ENCODE data around the gene FRMD7. TPM values are rescaled to one million over a fixed set of nuclear protein-coding genes. Genes with fewer than 3 reads are reported as not detected.

The FRMD7 gene
- total RNA-seq, 6 donors from 2014 or later = not detected

DNA sequence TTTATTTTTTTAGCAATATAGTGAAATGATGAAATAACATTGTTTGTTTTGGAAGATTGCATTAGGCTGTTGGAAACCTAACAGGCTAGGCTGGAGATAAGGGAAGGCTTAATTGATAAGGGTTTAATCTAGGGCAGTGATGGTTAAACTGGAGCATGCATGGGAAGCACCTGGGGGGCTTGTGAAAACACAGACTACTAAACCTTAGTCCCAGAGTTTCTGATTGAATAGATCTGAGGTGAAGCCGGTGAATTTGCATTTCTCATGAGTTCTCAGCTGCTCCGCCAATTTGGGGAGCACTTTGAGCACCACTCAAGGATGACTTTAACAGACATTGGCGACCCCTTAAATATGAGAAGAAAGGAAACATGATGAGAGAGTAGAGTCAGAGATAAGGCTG lies 93.2 kb downstream of the FRMD7 start:
- H3K36me3 ChIP-seq = no peaks in the 10 kb centered on the region
- WGBS, 2 donors = 84 to 97% methylated on average over 3 of the region's 3 CpGs
- TF ChIP-seq POLR2AphosphoS5 (IDR thresholded peaks at IDR 0.05) (no peak), POLR2A (IDR thresholded peaks at IDR 0.05) (no peak), EP300 (IDR thresholded peaks at IDR 0.05) (no peak)
- TF ChIP-seq, protein P1, sequence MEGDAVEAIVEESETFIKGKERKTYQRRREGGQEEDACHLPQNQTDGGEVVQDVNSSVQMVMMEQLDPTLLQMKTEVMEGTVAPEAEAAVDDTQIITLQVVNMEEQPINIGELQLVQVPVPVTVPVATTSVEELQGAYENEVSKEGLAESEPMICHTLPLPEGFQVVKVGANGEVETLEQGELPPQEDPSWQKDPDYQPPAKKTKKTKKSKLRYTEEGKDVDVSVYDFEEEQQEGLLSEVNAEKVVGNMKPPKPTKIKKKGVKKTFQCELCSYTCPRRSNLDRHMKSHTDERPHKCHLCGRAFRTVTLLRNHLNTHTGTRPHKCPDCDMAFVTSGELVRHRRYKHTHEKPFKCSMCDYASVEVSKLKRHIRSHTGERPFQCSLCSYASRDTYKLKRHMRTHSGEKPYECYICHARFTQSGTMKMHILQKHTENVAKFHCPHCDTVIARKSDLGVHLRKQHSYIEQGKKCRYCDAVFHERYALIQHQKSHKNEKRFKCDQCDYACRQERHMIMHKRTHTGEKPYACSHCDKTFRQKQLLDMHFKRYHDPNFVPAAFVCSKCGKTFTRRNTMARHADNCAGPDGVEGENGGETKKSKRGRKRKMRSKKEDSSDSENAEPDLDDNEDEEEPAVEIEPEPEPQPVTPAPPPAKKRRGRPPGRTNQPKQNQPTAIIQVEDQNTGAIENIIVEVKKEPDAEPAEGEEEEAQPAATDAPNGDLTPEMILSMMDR (IDR thresholded peaks at IDR 0.05) = no peak
- no peaks in the 10 kb centered on the region for H3K27me3 ChIP-seq
- H3K9me3 ChIP-seq = no peaks in the 10 kb centered on the region
- H3K4me1 ChIP-seq = no peaks in the 10 kb centered on the region
- ATAC-seq (ENCODE audit: low FRiP score in 2 of 2) (no peak), DNase-seq (no peak)
- H3K27ac ChIP-seq = no peak overlapping the region
- H3K4me3 ChIP-seq = no peak overlapping the region

DNA sequence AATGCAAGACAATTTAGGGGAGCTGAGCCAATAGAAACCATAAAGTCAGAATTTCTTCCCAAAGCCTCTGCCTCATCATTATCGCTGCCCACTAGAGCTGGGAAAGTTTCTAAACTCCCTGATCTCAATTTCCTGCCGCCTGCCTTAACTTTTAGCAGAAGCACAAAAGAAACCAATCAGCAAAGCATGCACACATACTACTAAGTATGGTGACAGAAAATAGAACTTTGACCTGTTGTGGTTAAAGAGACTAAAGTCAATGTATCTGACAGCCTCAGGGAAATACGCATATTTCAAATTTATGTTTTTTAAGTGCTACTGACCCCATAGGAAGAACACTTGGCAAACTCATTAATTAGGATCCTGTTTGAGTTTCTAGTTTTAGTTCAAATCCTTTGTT lies 94.7 kb downstream of the FRMD7 start:
- 78 to 83% methylated on average over 3 of the region's 3 CpGs for WGBS, 2 donors
- ATAC-seq (ENCODE audit: low FRiP score in 2 of 2) (no peak), DNase-seq (no peak)
- H3K9me3 ChIP-seq = no peaks in the 10 kb centered on the region
- H3K4me3 ChIP-seq = no peak overlapping the region
- no peak for TF ChIP-seq POLR2A (IDR thresholded peaks at IDR 0.05)
- no peak for TF ChIP-seq POLR2AphosphoS5 (IDR thresholded peaks at IDR 0.05)
- TF ChIP-seq, protein P1 (IDR thresholded peaks at IDR 0.05) = no peak
- TF ChIP-seq EP300 (IDR thresholded peaks at IDR 0.05) = no peak
- no peak overlapping the region for H3K27ac ChIP-seq
- no peaks in the 10 kb centered on the region for H3K36me3 ChIP-seq
- no peaks in the 10 kb centered on the region for H3K27me3 ChIP-seq
- H3K4me1 ChIP-seq = no peaks in the 10 kb centered on the region

DNA sequence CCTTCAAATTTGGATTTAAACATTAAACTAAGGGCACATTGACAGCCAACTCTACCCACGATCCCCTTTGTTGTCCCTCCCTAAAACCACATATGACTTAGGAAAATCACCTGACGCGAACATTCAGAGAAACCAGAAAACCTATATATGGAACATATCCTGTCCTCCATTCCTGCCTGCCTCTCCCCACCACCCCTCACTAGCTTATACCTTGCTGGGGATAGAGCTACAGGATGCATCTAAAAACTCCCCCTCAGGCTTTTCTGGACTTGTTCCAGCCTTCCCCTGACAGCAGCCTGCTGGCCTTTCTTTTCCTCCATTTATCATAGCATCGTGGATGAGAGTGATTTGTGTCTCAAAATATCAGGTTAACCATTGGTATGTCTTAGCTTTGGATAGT lies 96.0 kb downstream of the FRMD7 start:
- no peak for ATAC-seq (ENCODE audit: low FRiP score in 2 of 2)
- H3K27me3 ChIP-seq = no peaks in the 10 kb centered on the region

DNA sequence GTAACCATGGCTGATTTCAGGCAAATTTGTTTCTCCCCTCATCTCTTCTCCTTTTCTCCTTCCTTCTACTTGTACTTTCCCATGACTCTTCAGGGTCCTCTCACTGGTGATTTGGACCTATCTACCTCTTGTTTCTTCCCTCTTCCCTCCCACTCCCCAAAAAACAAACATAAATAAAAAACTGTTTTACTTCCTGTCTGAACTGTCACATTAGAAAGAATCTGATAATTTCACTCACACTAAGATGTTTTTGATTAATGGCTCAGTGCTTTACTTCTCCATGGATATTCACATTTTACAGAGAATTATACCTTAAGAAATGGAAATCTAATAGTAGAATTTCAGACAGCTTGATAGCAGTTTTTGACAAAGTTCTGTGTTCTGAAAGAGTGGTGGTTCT lies 97.6 kb downstream of the FRMD7 start:
- DNase-seq = no peak
- Histone ChIP-seq H3K36me3 (no peaks in the 10 kb centered on the region), H3K9me3 (no peaks in the 10 kb centered on the region), H3K27me3 (no peaks in the 10 kb centered on the region), H3K4me1 (no peaks in the 10 kb centered on the region), H3K4me3 (no peak overlapping the region), H3K27ac (no peak overlapping the region)
- TF ChIP-seq, protein P1 (IDR thresholded peaks at IDR 0.05) = no peak
- TF ChIP-seq POLR2A (IDR thresholded peaks at IDR 0.05) = no peak
- no peak for TF ChIP-seq POLR2AphosphoS5 (IDR thresholded peaks at IDR 0.05)
- no peak for TF ChIP-seq EP300 (IDR thresholded peaks at IDR 0.05)
- ATAC-seq (ENCODE audit: low FRiP score in 2 of 2) = no peak

More for the DNA sequence above, 96.0 kb downstream of the FRMD7 start:
- H3K36me3 ChIP-seq = no peaks in the 10 kb centered on the region
- TF ChIP-seq, protein P1 (IDR thresholded peaks at IDR 0.05) = no peak
- TF ChIP-seq POLR2AphosphoS5 (IDR thresholded peaks at IDR 0.05) = no peak
- TF ChIP-seq POLR2A (IDR thresholded peaks at IDR 0.05) = no peak
- no peak for TF ChIP-seq EP300 (IDR thresholded peaks at IDR 0.05)
- no peak overlapping the region for H3K4me3 ChIP-seq
- no peaks in the 10 kb centered on the region for H3K9me3 ChIP-seq
- 57 to 69% methylated on average over 4 of the region's 4 CpGs for WGBS, 2 donors
- H3K27ac ChIP-seq = no peak overlapping the region
- DNase-seq = no peak
- no peaks in the 10 kb centered on the region for H3K4me1 ChIP-seq

Other genes with a start within 250 kb of the FRMD7 start
- 10 to 100 TPM in 4 of 6 donors, 1 to 10 TPM in 2; 2.9 to 14.0 (median 11.1) TPM for gene STK26, start 104.7 kb downstream of the FRMD7 start, total RNA-seq
- gene RAP2C, start 91.4 kb upstream of the FRMD7 start, total RNA-seq = 10 to 100 TPM; 13.5 to 27.2 (median 22.0) TPM

Measured in upper lobe of left lung (tissue), 6 donors.